HG02852 (cell line): Measurements from ENCODE around the gene ATG4C.
A peak's percentile ranks its signal among the peaks of the same experiment; 100 is the strongest.
"Not testable (repeated sequence)": the region's sequence is repeated elsewhere in the genome, so short reads cannot be mapped to it uniquely, and the experiment has no call there.

ENCODE experiments used
- ATAC-seq: cut with Tn5 transposase; IDR thresholded peaks from one replicate; pipeline ENCODE4 v1.9.1; 2021; ENCODE audit warnings: mild to moderate bottlenecking, moderate library complexity; ENCODE audit not compliant: unreplicated experiment

Gene ATG4C, protein sequence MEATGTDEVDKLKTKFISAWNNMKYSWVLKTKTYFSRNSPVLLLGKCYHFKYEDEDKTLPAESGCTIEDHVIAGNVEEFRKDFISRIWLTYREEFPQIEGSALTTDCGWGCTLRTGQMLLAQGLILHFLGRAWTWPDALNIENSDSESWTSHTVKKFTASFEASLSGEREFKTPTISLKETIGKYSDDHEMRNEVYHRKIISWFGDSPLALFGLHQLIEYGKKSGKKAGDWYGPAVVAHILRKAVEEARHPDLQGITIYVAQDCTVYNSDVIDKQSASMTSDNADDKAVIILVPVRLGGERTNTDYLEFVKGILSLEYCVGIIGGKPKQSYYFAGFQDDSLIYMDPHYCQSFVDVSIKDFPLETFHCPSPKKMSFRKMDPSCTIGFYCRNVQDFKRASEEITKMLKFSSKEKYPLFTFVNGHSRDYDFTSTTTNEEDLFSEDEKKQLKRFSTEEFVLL

DNA sequence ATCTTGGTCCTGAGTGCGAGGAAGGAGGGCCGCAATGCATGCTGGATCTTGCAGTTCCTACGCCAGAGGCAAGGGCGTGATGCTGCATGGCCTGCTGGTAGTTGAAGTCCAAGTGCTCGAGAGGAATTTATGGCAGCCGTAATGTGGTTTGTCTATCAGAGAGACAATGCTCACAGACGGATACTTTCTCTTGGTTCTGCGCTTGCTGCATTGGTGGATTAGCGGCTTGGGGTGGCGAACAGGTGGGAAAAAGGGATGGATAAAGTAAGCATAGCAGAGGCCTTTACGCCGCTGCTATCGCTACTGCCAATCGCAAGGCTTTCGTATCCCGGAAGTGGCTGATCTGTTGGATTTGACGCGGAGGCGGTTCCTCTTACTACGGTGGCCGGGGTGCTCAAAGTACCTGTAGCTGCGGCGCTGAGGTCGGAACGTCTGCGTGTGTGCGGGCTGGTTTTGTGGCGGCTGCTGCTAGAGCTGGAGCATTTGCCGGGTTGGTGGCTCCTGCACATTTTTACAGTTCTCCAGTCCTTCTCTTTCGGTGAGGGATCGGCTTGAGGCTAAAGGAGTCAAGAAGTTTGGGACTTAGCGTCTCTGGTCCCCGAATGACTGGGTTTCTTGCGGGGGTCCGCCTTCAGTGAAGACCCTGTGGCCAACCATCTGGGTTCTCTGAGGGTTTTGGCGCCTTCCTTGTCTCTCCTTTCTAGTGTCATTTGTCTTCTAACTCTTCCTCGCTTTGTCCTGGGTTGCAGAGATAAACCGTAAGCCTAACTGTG lies at the start of gene ATG4C:
Gene ATG4C (plus strand): TSS at position 397 of the 773 bp plus-strand sequence. CDS start 19,655 bp downstream, outside the sequence.
- ATAC-seq = peak; percentile 96

DNA sequence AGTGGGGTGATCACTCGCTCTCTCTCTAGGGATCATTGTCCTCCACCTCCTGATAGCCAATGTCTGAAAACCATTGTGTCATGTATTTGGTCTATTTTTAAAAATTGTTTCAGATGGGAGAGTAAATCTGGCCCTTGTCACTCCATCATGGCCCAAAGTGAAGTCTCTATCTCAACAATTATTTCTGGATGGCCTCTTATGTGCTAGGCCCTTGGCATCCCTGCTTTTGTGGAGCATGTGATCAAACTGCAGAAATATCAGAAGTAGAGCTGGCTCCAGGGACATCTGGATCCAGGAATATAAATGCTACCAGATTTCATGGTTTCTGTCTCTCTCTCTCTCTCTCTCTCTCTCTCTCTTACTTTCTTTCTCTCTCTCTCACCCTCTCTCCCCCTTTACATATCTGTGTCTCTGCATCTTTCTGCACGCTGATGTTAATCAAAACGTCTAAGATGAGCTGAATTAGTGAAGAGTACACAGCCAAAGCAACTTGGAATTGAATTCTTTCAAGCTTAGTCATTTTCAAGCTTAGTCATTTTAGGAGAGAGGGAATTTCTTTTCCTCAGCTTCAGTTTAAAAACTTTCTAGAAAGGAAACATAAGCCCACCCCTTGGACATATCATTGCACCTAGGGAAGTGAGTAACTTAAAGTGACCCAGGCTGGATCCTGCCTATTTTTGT lies 48.3 kb upstream of the ATG4C start:
- ATAC-seq = no peak

DNA sequence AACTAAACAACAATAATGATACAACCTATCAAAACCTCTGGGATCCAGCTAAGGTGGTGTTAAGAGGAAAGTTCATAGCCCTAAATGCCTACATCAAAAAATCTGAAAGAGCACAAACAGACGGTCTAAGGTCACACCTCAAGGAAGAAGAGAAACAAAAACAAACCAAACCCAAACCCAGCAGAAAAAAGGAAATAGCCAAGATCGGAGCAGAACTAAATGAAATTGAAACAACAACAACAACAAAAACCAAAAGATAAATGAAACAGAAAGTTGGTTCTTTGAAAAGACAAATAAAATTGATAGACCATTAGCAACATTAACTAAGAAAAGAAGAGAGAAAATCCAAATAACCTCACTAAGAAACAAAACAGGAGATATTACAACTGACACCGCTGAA lies 43.2 kb upstream of the ATG4C start:
- ATAC-seq = not testable (repeated sequence)

DNA sequence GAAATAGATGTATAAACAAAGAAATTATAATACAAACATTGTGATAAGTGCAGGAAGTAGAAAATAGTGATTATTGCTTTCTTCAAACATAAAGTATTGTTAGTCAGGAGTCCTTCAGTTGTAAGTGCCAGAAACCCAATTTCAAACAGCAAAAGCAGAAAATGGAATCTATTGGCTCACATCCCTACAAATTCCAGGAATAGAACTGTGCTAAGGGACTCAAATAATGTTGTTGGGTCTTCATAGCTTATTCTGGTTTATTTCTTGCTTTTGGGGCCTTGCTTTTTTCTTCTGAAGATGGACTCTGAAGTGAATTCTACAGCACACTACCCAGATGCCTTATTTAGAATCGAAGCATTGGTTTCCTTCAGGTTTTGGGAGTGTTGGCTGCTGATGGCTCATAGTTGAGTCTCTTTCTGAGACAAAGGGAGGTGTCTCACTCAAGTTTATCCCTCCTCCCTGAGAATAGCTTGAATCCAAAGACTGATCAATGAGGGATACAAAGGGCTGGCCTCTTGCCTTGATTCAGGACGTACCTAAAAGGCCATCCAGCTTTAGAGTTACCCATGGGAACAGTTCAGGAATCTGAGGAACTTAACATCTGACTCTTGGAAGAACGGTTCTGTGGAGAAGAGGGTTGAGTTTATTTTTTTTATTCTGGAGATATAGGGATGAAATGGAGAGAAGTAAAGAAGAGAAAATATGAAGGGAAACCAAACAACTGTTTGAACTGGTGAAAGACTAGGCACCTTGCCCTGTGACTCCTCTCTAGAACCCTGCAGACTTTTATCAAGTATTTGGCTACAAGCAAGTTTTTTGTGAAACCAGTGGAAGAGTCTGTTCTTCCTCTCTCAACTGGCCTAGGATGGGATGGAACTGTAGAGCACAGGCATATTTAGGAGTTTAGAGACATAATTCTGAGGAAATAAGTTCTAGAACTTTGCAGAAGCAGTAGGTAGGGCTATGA lies 39.0 kb upstream of the ATG4C start:
- ATAC-seq = no peak

DNA sequence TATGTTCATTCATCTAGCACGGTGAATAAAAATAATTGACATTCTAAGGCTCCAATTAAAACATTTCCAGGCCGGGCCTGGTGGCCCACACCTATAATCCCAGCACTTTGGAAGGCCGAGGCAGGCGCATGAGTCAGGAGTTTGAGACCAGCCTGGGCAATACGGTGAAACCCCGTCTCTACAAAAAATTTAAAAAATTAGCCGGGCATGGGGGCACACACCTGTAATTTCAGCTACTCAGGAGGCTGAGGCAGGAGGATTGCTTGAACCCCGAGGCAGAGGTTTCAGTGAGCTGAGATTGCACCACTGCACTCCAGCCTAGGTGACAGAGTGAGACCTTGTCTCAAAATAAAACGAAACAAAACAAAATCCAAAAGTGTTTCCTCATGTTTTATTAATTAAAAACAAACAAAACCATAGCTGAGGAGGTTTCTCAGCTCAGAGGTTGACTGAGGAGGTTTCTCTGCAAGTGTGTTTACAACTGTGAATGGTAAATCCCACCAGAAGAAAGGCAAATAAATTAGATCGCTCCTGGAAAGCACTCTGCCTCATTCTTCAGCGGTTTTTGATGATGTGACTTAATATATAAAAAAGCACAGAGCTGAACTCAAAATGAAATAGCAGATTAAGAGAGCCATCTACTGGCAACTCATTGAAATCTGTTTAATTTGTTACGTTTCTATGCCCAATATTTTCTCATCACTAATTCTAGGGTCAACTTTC lies 37.7 kb upstream of the ATG4C start:
- ATAC-seq = no peak

DNA sequence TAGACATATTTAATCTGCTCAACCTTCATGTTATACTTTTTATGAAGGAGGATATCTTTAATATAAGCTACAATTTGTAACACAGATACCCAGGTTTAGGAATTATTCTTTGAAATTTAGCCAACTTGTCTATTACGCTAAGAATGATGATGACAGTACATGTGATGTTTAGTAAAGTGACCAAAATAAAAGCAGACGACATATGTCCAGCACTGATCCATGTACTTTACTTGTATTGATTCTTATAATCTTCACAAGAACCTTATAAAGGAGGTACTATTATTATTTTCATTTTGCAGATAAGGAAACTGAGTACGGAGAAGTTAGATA lies 37.2 kb upstream of the ATG4C start:
- no peak for ATAC-seq

DNA sequence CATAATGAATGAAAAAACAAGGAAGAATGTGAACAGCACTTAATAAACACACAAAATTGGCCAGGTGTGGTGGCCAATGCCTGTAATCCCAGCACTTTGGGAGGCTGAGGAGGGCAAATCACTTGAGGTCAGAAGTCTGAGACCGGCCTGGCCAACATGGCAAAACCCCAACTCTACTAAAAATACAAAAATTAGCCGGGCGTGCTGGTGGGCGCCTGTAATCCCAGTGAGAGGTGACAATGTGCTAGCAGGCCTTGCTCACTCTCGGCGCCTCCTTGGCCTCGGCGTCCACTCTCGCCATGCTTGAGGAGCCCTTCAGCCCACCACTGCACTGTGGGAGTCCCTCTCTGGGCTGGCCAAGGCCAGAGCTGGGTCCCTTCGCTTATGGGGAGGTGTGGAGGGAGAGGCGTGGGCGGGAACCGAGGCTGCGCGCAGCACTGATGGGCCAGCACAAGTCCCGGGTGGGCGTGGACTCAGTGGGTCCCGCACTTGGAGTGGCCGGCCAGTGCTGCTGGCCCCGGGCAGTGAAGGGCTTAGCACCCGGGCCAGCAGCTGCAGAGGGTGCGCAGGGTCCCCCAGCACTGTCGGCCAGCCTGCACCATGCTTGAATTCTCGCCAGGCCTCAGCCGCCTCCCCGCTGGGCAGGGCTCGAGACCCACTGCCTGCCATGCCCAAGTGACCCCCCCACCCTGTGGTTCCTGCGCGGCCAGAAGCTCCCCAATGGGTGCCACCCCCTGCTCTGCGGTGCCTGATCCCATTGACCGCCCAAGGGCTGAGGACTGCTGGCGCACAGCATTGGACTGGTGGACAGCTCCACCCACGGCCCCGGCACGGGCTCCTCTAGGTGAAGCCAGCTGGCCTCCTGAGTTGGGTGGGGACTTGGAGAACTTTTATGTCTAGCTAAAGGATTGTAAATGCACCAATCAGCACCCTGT lies 30.6 kb upstream of the ATG4C start:
- ATAC-seq = no peak

DNA sequence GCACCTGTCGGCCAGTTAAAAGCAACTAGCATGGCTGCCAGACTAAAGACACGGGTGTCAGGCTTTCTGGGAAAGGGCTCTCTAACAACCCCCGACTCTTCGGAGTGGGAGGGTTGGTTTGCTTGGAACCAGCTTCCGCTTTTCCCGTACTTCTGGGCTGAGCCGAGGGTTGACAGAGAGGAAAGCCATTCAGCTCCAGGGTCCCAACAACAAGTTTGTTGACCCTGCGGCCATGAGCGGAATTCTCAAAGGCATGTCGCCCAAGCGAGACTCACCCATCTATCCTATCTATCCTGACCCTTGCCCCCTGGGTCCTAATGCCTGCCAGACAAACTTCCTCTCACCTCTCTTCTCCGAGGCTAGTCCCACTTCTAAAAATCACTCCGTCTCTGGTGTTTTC lies 29.0 kb upstream of the ATG4C start:
- not testable (repeated sequence) for ATAC-seq

DNA sequence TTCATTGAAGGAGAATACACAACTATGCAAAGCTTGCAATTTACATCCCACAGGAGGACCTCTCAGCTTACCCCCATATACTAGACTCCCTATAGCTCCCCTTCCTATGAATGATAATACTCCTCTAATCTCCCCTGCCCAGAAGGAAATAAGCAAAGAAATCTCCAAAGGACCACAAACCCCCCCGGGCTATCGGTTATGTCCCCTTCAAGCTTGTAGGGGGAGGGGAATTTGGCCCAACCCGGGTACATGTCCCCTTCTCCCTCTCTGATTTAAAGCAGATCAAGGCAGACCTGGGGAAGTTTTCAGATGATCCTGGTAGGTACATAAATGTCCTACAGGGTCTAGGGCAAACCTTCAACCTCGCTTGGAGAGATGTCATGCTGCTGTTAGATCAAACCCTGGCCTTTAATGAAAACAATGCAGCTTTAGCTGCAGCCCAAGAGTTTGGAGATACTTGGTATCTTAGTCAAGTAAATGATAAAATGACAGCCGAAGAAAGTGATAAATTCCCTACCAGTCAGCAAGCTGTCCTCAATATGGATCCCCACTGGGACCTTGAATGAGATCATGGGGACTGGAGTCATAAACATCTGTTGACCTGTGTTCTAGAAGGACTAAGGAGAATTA lies 27.6 kb upstream of the ATG4C start:
- not testable (repeated sequence) for ATAC-seq

DNA sequence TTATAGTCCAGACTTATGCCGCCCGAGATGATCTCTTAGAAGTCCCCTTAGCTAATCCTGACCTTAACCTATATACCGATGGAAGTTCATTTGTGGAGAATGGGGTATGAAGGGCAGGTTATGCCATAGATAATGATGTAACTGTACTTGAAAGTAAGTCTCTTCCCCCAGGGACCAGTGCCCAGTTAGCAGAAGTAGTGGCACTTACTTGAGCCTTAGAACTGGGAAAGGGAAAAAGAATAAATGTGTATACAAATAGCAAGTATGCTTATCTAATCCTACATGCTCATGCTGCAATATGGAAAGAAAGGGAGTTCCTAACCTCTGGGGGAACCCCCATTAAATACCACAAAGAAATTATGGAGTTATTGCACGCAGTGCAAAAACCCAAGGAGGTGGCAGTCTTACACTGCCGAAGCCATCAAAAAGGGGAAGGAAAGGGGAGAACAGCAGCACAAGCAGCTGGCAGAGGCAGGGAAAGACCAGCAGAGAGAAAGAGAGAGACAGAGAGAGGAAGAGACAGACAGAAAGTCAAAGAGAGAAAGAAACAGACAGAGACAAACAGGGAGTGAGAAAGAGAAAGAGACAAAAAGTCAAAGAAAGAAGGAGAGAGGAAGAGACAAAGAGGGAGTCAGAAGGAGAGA lies 24.6 kb upstream of the ATG4C start:
- ATAC-seq = not testable (repeated sequence)

DNA sequence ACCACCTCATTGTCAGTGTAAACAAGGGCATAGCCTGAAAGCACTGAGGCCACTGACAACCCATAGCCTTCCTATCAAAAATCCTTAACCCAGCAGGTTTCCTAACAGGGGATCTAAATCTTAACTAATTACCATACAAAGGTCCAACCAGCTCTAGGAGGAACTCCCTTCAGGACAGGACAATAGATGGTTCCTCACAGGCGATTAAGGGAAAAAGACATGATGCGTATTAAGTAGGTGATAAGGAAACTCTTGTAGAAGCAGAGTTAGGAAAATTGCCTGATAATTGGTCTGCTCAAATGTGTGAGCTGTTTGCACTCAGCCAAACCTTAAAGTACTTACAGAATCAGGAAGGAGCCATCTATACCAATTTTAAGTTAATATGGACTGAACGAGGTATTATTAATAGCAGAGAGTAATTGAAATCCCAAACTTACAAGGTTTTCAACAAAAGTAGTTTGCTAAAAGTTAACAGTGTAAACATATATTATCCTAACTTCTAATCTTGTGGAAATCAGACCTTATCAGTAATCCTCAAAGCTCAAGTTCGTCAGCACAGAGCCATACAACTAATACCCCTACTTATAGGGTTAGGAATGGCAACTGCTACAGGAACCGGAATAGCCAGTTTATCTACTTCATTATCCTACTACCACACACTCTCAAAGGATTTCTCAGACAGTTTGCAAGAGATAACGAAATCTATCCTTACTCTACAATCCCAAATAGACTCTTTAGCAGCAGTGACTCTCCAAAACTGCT lies 23.7 kb upstream of the ATG4C start:
- not testable (repeated sequence) for ATAC-seq

DNA sequence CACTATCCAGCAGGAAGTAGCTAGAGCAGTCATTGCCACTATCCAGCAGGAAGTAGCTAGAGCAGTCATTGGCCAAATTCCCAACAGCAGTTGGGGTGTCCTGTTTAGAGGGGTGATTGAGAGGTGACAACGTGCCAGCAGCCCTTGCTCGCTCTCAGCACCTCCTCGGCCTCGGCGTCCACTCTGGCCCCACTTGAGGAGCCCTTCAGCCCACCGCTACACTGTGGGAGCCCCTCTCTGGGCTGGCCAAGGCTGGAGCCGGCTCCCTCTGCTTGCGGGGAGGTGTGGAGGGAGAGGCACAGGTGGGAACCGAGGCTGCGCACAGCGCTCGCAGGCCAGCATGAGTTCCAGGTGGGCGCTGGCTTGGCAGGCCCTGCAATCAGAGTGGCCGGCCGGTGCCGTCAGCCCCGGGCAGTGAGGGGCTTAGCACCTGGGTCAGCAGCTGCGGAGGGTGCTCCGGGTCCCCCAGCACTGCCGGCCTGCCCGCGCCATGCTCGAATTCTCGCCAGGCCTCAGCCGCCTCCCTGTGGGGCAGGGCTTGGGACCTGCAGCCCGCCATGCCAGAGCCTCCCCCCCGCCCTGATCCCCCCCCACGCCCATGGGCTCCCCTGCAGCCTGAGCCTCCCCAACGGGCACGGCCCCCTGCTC lies 22.6 kb upstream of the ATG4C start:
- not testable (repeated sequence) for ATAC-seq

DNA sequence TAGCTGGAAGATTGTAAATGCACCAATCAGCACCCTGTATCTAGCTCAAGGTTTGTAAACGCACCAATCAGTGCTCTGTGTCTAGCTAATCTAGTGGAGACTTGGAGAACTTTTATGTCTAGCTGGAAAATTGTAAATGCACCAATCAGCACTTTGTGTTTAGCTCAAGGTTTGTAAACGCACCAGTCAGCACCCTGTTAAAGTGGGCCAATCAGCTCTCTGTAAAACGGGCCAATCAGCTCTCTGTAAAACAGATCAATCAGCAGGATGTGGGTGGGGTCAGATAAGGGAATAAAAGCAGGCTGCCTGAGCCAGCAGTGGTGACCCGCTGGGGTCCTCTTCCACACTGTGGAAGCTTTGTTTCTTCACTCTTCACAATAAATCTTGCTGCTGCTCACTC lies 21.9 kb upstream of the ATG4C start:
- ATAC-seq = not testable (repeated sequence)

DNA sequence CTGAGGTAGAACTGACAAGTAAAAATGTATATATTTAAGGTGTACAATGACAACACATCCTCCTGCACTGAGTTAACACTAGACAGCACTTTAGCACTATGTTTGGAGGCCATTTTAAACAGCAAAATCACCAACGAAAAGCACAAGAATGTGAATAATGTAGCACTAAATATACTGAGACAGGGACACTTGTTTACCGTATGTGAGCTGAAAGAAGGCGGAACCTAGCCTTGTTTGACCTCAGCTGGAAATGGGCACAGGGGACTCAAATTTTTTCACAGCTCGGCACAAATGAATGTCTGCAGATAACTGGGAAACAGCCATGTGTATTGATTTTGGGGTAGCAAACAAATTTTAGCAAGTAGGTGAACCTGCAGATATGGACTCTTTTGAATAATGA lies 18.0 kb upstream of the ATG4C start:
- ATAC-seq = no peak

DNA sequence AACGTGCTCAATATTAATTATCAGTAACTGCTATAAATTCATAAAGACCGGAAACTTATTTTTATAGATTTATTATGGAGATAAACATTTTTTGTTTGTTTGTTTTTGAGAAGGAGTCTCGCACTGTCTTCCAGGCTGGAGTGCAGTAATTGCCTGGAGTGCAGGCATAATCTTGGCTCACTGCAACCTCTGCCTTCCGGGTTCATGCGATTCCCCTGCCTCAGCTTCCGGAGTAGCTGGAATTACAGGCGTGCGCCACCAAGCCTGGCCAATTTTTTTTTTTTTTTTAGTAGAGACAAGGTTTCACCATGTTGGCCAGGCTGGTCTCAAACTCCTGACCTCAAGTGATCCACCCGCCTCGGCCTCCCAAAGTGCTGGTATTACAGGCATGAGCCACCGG lies 15.4 kb upstream of the ATG4C start:
- ATAC-seq = not testable (repeated sequence)

DNA sequence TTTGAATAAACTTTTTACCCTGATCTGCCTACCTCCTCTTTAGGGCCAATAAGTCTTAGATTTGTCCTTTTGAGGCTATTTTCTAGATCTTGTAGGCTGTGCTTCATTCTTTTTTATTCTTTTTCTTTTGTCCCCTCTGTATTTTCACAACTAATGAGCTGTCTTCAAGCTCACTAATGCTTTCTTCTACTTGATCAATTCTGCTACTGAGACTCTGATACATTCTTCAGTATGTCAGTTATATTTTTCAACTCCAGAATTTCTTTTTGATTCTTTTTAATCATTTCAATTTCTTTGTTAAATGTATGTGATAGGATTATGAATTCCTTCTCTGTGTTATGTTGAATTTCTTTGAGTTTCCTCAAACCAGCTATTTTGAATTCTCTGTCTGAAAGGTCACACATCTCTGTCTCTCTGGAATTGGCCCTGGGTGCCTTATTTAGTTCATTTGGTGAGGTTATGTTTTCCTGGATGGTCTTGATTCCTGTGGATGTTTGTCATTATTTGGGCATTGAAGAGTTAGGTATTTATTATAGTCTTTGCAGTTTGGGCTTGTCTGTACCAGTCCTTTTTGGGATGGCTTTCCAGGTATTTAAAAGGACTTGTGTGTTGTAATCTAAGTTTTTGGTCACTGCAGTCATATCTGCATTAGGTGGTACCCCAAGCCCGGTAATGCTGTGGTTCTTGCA lies 11.2 kb upstream of the ATG4C start:
- ATAC-seq = no peak
